GM21723 (cell line): ENCODE data around the gene XPO6.
"Not testable (repeated sequence)": the region's sequence is repeated elsewhere in the genome, so short reads cannot be mapped to it uniquely, and the experiment has no call there.

Experiments used
- ATAC-seq: cut with Tn5 transposase; IDR thresholded peaks from one replicate; pipeline ENCODE4 v1.9.1; 2021; ENCODE audit warnings: mild to moderate bottlenecking, moderate library complexity; ENCODE audit not compliant: unreplicated experiment

Gene XPO6

DNA sequence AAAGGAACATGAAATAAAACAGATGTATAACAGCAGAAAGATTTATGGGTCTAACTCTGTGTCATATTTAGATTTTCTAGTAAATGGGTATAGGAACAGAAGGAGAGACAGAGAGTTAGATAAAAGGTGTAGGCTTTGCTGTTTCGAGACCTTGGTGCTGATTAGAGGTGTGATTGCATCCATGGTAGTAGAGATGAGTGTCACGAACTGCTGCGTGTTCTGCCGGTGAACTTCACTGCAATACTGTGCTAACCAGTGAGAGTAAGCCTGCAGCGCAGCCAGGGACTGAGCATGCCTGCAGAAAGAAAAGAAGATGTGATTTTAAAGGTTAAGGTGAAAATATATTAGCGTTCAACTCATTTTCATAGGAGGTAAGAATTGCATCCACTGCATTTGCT, 94.6 kb downstream of the XPO6 start:
- no peak for ATAC-seq

DNA sequence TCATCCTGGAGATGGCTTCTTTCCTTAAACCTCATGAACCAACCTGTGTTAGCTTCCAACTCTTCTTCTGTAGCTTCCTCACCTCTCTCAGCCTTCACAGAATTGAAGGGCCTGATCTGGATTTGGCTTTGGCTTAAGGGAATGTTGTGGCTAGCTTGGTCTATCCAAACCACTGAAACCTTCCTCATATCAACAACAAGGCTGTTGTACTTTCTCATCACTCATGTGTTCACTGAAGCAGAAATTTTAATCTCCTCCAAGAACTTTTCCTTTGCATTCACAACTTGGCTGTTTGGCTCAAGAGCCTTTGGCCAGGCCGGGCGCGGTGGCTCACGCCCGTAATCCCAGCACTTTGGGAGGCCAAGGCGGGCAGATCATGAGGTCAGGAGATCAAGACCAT, 95.9 kb downstream of the XPO6 start:
- ATAC-seq, result not testable (repeated sequence)

DNA sequence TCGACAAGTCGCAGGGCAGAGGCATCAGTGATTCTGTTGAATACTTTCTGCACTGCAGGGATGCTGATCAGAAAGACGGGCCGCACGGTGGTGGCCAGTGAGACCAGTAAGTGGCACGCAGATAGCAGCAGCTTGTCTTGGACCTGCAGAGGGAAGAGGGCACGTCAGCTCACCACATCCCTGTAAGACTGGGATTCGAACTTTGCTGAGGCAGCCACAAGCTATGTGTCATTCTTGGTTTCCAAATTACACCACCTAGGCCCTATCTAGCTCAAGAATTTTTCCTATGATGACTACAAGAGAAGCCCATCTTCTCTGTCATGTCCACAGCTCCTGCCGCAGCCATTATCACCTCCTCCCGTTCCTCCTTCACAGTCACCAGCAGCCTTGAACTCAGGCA, 98.9 kb downstream of the XPO6 start:
- ATAC-seq, result no peak

DNA sequence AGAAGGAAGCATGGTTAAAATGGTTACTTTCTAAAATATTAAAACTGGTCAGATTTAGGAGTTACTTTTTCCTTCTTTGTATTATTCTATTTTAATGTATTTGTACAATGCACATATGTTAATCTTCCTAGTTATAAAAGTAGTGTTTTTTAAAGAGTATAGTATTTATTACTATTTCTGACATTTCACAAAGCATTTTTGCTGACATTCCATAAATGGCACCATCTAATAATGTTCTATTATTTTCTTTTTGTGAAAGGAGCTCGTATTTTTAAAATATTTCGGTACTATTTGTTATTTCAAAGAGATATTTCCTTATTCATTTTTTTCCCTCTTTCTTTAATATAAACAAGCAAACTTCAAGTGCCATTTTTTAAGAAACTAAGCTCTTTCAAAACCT, 100.8 kb downstream of the XPO6 start:
- ATAC-seq, result no peak

DNA sequence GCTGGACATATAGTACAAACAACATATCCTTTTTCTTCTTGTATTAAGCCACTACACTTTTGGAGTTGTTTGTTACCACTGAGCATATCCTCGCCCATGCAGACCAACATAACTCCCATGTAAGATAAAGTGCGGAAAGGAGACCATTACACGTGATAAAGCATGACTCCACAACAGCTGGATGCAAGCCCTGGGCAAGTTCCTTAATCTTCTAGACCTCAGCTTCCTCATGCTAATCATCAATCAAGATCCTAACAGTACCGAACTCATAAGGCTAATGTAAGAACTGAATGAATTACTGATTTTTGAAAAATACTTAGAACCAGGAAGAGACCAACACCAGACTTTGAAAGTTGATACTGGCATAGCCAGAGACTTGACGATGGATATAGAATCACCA, 101.3 kb downstream of the XPO6 start:
- no peak for ATAC-seq

DNA sequence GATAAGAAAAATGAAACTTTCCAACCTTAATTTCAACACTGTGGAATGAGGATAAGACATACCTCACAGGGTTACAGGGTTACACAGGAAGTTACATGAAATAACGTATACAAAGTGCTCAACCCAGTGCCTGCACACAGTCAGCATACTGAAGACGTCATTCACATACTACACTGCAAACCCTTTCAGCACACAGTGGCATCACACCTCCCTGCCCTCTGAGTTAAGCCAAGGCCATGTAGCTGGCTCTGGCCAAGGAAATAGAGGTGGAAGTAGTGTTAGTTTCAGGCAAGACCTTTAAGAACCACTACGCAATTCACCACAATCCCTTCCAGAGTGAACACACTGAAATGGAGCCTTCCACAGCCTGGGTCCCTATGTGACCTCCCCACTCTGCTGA, 101.7 kb downstream of the XPO6 start:
- no peak for ATAC-seq

DNA sequence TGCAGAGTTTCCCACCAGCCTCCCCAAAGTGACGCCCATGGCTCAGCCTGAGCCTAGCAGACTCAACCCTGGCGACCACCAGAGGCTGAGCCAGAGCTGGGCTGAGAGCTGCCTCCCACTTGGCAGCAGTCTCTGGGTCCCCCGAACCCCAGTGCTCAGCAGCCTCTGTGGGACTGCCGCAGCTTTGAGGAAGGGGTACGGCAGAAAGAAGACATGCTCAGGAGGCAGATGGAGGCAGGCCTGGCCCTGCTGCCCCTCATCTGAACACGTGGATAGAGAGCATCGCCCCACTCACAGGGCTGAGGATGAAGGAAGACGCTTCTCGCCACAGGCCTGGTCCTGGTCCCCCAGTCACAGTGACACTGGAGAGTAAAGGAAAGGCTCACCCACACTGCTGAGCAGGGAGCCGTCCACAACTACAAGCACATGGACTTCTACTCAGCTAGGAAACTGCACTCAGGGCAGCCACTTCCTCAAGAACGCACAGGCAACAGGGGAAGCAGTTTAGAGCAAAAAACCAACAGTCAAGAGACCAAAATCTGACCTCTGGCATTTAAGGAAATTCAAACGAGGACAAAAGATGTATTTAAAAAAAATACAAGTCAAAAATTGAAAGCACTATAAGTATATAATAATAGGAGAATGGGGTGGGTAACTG, 103.0 kb downstream of the XPO6 start:
- ATAC-seq, result no peak

DNA sequence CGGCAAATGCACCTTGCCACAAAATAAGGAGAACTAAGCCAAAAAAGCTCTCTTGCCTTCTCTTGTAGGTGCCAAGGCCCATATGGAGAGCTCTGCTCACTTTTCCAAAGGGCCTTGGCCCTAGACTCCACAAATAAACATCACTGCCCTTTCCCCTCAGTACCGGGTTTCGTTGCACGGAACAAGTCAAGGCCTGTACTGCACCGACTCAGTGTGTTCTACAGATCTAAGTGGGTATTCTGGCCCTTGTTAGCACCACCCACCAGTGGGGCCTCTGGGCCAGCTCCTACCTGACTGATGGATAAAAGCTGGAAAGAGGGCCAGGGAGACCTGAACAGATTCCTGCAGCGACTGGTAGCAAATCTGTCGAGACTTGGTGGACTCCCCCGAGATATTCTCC, 104.5 kb downstream of the XPO6 start:
- ATAC-seq, result no peak

DNA sequence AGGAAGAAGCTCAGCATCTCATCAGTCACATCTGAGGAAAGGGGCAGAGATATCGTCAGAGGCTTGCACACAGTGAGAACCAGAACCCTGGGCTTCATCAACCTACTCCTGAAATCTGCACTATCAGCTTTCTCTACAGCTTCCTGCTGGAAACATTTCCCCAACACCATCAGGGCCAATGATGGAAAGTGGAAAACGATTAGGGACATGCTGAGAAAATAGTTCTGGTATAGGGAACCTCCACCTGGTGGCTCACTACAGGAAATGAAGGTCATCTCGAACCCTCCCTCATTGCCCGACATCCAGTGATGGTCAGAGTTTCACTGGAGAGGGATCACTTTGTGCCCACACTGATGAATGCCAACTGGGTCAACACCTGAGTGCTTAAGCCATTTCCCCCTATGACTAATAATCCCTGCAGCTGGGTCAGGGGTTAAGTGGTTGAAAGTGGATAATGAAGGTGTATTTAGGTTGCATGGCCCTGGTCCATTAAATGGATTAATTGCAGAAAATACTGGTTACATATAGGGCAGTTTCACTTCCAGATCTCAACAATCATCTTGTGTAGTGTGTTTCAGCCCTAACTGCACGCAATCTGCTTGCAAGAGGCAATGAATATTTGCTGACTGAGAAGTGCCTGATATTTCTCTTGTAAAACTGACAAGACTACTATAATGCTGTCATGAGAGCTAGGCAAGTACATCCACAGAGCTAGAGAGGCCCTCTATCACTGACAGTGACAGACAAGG, 105.1 kb downstream of the XPO6 start:
- ATAC-seq, result no peak

DNA sequence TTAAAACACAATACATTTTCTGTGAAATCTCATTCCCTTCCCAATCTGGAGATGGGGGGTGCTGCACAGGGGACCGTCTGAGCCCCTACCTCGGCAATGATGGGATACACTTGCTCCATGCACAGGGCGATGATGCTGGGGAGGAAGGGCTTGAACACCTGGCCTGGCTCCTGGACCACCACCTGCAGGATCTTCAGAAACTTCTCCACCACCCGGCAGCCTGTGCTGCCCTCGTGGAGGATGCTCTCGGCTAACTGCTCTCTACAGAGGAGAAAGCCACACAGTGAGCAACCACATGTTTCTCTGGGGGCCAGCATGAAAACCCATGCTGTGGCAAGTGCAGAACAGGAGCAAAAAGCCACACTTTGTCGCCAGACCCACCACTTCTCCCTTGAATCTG, 105.8 kb downstream of the XPO6 start:
- no peak for ATAC-seq

DNA sequence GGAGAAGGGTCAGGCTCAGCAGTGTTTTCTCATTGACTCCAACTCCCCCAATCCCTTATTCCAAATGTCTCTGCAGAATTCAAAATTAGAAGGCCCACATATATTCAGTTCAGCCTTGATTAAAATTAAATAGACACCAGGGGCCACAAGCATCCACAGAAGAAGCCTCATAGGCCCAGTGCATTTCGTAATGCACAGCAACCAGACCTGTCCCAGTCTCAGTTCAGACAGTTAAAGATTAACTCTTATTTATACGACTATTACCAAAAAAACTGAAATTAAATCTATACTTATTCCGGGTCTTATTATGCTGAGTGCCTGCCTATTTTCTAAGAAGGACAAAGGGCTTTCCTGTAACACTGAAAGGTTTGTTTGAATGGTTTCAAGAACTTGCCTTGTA, 106.5 kb downstream of the XPO6 start:
- ATAC-seq, result no peak

DNA sequence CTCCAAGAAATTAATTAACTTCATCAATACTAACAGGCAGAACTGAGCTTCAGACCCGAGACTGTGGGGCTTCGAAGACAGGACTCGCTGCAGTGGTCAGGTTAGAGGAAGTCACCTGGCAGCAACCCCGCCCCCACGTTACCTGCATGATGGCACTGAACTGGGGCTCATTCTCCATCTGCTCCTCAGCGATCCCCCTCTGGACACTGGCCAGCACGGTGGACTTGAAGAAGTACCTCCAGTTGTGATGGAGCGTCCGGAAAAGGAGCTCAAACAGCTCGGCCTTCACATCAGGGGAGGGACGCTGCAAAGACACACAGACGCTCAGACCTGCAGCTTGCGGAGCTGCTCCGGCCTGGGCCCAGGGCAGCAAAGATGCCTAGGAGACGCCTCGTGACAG, 107.4 kb downstream of the XPO6 start:
- no peak for ATAC-seq

DNA sequence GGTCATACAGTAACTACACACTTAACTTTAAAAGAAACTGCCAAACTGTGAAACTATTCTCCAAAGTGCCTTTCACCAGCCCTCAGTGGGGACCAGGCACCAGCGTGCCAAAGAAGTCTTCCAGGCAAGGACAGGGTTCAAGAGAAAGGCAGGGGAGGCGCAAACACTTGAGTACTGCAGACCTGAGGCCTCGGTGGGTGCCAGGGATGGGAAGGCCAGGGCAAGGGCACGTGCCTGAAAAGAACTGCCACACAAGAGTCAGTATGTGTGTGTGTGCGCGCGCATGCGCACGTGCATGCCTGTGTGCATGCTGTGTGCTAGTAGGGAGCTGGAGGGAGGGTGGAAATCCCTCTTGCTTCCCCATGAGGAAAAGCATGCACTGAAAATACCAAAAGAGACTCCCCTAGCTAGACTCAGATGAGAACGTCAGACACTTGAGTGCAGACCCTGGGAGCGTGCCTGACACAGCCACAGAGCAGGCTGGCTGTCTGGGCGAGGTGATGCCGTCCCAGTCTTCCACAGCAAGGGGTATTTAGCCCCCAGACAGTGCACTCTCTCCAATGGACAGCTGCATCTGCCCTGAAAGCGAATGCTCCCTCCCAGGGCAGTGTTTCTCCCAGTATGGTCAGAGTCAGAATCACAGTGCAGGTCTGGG, 108.1 kb downstream of the XPO6 start:
- ATAC-seq, result no peak

DNA sequence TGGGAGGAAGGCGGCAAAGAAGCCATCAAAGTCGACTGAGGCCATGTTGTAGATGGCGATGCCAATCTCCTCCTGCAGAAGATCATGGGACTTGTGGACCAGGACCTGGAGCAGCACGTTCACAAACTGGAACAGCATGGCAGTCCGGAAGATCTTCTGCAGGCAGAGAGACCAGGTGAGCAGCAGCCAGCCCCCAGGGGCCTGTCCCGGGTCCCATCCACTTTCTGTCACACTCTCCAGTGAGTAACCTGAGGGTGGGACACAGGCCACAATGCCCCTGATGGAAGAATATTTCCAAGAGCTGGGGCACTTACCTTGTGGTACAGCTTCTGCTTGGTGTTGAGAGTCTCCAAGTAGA, 110.3 kb downstream of the XPO6 start:
- ATAC-seq, result no peak

DNA sequence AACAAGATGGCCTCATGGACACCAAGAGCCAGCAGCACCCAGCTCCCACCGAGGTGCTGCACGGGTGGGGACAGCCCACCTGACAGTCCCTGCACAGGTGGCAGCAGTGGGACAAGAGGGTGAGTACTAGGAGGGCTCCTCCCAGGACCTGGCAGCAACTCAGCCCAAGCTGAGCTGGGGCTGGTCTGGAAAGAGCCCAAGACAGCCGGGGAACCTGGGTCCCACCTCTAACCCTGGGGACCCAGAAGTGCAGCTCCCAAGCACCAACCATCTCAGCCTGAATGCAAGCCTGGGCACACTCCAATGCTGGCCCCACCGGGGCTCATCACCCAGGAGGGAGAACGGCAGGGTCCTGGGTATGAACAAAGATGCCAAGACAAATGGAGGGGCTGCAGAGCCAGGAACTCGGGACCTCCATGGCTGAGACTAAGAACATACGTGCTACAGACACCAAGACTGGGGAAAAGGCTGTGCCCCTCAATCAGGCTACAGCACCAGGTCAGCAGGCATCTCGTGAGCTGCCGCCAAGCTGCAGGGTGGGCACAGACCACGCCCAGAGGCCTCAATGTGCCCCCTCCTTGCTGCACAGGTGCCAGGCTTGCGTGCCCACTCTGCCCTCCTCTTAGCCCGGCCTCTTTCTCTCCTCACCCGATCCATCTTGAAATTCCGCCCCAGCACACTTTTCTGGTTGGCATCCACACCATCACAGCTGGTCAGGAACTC, 110.8 kb downstream of the XPO6 start:
- no peak for ATAC-seq

DNA sequence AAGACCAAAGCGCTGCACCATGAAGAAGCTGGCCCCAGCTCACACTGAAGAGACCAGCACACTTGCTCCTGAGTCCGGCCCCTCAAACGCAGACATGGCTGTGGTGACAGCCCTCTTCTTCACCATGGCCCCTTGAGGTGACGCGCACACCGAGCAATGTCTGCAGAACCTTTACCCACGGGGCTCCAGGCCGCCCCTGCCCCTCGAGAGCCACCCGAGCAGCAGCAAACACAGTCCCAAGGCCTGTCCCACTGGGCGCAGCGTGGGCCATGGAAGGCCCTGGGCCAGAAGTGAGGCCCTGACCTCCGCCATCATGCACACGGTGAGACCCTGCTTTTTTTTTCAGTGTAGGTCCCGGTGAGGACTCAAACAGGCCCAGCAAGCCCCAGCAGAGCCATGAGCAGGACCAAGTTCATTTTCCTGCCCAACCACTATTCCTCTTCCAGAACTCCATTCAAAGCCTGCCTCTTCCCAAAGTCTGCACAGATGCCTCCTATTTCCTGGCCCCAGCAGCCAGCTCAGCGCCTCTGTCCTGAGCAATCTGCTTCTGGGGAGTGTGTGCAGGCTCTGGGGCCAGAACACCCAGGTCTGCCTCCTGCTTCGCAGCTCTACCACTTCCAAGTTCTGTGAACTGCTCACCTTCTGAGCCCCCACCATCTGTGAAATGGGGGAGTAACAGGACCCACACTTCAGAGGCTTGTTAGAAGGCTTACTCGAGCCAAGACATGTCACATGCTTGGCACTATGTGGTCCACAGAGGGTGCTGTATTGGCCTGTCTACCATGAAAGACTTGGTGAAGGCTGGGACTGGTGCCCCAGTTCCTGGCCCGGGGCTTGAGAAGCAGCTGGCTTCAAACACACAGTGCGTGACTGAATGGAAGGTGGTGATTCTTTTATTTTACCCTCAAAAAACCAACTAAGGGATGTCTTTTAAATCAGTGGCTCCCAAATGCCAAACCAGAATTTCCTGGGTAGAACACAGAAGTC, 112.5 kb downstream of the XPO6 start:
- ATAC-seq, result no peak

DNA sequence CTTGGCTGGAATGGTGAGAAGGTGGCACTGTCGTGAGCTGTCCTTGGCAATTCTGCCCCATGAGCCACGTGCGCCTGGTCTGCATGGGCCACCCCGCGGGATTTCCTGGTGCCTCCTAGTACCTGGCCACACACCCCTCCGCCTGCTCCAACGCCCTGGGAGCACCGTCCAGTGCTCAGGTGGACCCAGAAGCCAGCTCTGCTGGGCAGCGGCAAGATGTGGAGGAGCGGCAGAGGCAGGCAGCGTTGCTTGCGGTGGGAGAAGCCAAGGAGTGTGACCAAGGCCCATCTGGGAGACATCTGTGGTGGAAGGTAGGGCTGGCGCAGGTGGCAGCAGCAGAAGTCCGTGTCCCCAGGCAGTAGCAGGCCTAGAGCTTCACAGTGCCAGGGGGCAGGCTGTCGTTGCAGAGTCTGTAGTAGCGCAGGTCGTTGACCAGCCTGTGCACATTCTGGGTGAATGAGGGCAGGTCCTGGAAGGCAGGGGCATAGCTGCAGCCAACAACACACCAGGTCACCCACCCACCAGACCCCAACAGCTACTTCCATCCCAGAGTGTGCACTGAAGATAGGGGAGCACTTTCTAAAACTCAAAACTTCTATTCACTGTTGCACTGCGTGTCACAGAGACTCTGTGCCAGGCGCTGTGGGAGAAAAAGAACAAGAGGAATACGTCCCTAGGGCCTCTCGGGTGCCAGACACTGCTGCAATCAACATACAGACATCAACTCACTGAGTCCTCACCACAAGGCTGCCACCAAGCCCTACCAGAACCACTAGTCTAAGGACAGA, 113.4 kb downstream of the XPO6 start:
- ATAC-seq, result no peak

DNA sequence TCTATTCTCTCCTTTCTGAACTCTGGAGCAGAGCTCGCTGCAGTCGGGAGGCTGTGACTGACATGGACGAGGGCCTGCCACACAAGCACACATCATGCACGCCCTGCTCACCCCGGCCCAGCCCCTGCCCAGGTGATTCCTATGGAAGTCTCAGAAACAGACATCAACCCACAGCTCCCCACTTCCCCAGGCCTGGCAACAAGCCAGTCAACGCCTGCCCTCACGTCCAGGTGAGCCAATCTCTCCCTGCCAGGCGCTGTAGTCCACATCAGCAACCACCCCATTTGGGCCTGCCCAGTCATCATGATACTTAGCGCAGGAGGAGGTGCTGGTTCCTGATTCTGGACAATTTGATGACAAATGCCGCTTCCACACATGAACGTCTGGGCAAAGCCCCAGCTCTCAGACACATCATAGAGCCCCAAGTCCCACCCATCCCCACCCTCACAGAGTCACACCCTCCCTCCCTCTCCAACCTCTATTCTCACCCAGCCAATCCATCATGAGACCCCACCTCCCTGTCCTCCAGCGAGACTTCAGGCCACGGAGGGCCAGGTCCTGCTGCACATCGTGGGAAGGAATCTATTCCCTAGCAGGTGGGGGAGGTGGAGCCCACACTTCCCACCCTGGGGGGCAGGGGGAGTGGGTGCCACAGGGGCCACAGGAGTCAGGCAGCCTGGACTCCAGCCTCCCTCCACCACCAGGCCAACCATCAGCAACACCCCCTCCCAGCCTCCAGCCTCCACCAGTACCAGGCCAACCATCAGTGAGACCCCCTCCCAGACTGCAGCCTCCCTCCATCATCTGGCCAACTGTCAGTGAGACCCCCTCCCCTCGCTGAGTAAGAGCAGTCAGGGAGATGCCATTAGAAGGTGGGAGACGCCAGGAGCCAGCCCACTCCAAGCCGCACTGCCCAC, 114.5 kb downstream of the XPO6 start:
- no peak for ATAC-seq

DNA sequence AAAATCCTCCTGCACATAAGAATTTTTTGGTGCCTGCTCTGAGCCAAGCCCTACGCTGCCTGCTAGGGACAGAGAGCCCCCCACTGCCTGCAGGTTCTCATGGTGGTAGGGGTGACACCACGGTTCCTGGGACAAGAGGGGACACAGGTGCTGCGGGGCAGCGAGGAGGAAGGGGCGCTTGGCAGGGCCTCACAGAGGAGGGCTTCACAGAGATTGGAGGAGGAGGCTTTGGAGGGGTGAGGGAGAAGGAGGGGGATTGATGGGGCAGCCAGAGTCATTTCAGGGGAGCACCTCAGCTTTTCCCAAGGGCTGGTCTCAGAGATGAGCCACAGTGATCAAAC, 118.4 kb downstream of the XPO6 start:
- no peak for ATAC-seq
